GM12892 (cell line): ENCODE results near the gene PARD3.

Experiments used
- DNase-seq: peaks from one replicate; pipeline ENCODE4 v3.0.0; 2011; ENCODE audit not compliant: insufficient read length
- FAIRE-seq: peaks from 2 replicates; lab custom pipeline; 2011; peaks lifted over from hg19 to GRCh38; lab: Jason Lieb, UNC
- POLR2A ChIP-seq: IDR thresholded peaks from 2 replicates; pipeline ENCODE4 v1.6.1; 2011; ENCODE audit warnings: low read depth, low read length, control low read depth
- POLR2AphosphoS5 ChIP-seq: IDR thresholded peaks from 2 replicates; pipeline ENCODE4 v1.6.1; 2011; ENCODE audit warnings: low read depth, low read length, control low read depth
- TAF1 ChIP-seq: IDR thresholded peaks from 2 replicates; pipeline ENCODE4 v1.6.1; 2011; ENCODE audit warnings: low read depth, mild to moderate bottlenecking, control low read depth, low read length, borderline replicate concordance

Gene PARD3

GRCh38 chr10:34535872-34536271, 279.2 kb downstream of the PARD3 start:
- TF ChIP-seq TAF1 (no peak), POLR2A (no peak), POLR2AphosphoS5 (no peak)
- no peak for DNase-seq
- no peak for FAIRE-seq

- TF ChIP-seq POLR2AphosphoS5 (no peak), POLR2A (no peak), TAF1 (no peak)
- FAIRE-seq (no peak), DNase-seq (no peak)
Measured at GRCh38 chr10:34530778-34531177, 284.3 kb downstream of the PARD3 start.

- TF ChIP-seq TAF1, result no peak
- no peak for TF ChIP-seq POLR2AphosphoS5
- FAIRE-seq, result no peak
- DNase-seq, result no peak
Measured at GRCh38 chr10:34528320-34528719, 286.8 kb downstream of the PARD3 start.

- FAIRE-seq (no peak), DNase-seq (no peak)
- TF ChIP-seq POLR2A (no peak), TAF1 (no peak), POLR2AphosphoS5 (no peak)
Measured at GRCh38 chr10:34526758-34527730, 288.1 kb downstream of the PARD3 start.

- DNase-seq (no peak), FAIRE-seq (no peak)
- TF ChIP-seq POLR2A, result no peak
- no peak for TF ChIP-seq TAF1
- no peak for TF ChIP-seq POLR2AphosphoS5
Measured at GRCh38 chr10:34526186-34526585, 288.9 kb downstream of the PARD3 start.

- DNase-seq (no peak), FAIRE-seq (peak; percentile 56)
- no peak for TF ChIP-seq POLR2AphosphoS5
- no peak for TF ChIP-seq POLR2A
- no peak for TF ChIP-seq TAF1
Measured at GRCh38 chr10:34524369-34525091, 290.6 kb downstream of the PARD3 start.

- TF ChIP-seq TAF1 (no peak), POLR2AphosphoS5 (no peak), POLR2A (no peak)
- DNase-seq (no peak), FAIRE-seq (no peak)
Measured at GRCh38 chr10:34523017-34523767, 291.9 kb downstream of the PARD3 start.

- TF ChIP-seq POLR2A, result no peak
- no peak for FAIRE-seq
Measured at GRCh38 chr10:34522546-34522945, 292.6 kb downstream of the PARD3 start.

GRCh38 chr10:34520510-34520909, 294.6 kb downstream of the PARD3 start:
- TF ChIP-seq POLR2A (no peak), POLR2AphosphoS5 (no peak), TAF1 (no peak)
- DNase-seq (no peak), FAIRE-seq (no peak)

More at GRCh38 chr10:34522546-34522945, 292.6 kb downstream of the PARD3 start:
- no peak for DNase-seq

GRCh38 chr10:34520084-34520483, 295.0 kb downstream of the PARD3 start:
- DNase-seq (no peak), FAIRE-seq (no peak)
- TF ChIP-seq TAF1, result no peak
- no peak for TF ChIP-seq POLR2A
- TF ChIP-seq POLR2AphosphoS5, result no peak

GRCh38 chr10:34514290-34514689, 300.8 kb downstream of the PARD3 start:
- no peak for DNase-seq
- peak; percentile 54 for FAIRE-seq

More at GRCh38 chr10:34514290-34514689, 300.8 kb downstream of the PARD3 start:
- no peak for TF ChIP-seq POLR2A
- no peak for TF ChIP-seq TAF1
- TF ChIP-seq POLR2AphosphoS5, result no peak
